Fibroblast of skin of right biceps (primary cell): ENCODE data around the gene BLTP3A.

Experiments
- DNase-seq: peaks from one replicate; pipeline ENCODE4 v3.0.0-alpha.2; 2013

Gene BLTP3A

GRCh38 chr6:34832942-34833341 lies 41.1 kb downstream of the BLTP3A start:
- DNase-seq, result no peak

- peak; percentile 42 for DNase-seq
These were observed 43.1 kb downstream of the BLTP3A start for GRCh38 chr6:34834789-34835518.

- no peak for DNase-seq
These were observed 44.1 kb downstream of the BLTP3A start for GRCh38 chr6:34836008-34836407.

GRCh38 chr6:34836451-34836850 lies 44.6 kb downstream of the BLTP3A start:
- DNase-seq, result no peak

- DNase-seq, result no peak
These were observed 45.6 kb downstream of the BLTP3A start for GRCh38 chr6:34837528-34837927.

- DNase-seq, result no peak
These were observed 47.9 kb downstream of the BLTP3A start for GRCh38 chr6:34839666-34840352.
